NT2/D1 (cell line): Measurements from ENCODE around the gene USP40.

Experiments used
- SUZ12 ChIP-seq: IDR thresholded peaks from 2 replicates; pipeline ENCODE4 v1.6.1; 2011; ENCODE audit not compliant: insufficient read length, insufficient read depth; ENCODE audit errors: extremely low read depth
- YY1 ChIP-seq: IDR thresholded peaks from 2 replicates; pipeline ENCODE4 v1.6.1; 2011; ENCODE audit not compliant: insufficient read length, insufficient read depth
- ZNF274 ChIP-seq: IDR thresholded peaks from 2 replicates; pipeline ENCODE4 v1.6.1; 2011; ENCODE audit warnings: mild to moderate bottlenecking, low read depth, low read length

GRCh38 chr2:233461481-233461891 lies 105.1 kb downstream of the USP40 start:
- TF ChIP-seq YY1 (no peak), SUZ12 (no peak), ZNF274 (no peak)
